DMS153 (cell line): ENCODE measurements around the gene SSH2.

Source experiments
- DNase-seq: peaks from one replicate; lab custom pipeline; 2025; lab: John Stamatoyannopoulos, UW

The SSH2 gene

DNA sequence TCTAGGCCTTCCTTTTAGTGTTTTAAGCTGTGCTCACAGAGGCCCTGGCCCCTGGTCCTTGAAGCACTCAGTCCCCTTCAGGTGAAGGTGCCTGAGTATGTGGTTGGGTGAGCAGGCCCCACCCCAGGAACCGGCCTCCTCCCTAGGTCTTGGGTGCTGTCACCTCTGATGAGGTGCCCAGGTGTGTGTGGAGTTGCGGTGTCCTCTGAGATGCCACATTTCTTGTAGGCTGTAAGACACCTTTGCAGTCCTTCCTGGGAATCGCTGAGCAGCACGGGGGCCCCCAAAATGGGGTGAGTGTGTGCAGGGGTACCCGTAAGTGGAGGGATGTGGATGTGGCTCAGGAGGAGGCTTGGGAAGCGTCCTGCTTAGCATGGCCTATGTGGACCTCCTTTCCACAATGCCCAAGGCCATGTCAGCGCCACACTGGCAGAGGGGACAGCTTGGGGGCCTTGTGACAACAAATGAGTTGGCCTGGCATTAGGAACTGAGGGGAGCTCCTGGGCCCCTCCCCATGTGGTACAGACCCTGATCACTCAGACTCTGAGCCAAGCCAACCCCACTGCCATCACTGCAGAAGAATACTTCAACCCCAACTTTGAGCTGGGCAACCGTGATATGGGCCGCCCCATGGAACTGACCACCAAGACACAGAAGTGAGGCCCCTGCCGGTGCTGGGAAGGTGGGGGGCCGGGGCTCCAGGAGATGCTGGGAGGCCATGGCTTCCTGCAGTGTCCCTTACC lies 318.5 kb downstream of the SSH2 start:
- no peak for DNase-seq

DNA sequence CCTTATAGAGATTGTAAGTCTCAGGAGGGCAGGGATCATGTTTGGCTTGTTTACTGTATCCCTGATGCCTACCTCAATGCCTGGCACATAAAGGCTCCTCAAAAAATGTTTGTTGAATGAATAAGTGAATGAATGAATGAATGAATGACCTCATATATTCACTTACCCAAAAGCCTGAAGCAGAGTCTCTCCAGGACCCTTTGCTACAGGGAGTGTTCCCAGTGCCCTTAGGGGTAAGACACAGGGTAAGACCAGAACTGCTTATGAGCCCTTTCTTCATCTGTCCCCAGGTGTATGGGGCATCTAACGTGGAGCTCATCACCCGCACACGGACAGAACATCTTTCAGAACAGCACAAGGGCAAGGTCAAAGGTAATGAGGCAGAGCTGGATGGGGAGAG lies 319.6 kb downstream of the SSH2 start:
- DNase-seq = no peak

DNA sequence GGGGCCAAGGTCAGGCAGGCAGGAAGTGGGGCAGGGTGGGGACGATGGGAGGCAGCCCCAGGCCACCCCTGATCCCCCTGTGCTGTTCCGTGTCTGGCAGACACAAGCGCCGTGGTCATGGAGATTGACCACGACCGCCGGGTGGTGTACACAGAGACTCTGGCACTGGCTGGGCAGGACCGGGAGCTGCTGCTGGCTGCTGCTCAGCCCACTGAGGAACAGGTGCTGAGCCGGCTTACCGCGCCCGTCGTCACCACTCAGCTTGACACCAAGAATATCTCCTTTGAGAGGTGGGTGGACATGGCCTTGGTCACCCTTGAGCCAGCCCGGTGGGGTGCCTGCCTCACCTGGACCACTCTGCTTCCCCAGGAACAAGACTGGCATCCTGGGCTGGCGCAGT lies 321.0 kb downstream of the SSH2 start:
- no peak for DNase-seq

DNA sequence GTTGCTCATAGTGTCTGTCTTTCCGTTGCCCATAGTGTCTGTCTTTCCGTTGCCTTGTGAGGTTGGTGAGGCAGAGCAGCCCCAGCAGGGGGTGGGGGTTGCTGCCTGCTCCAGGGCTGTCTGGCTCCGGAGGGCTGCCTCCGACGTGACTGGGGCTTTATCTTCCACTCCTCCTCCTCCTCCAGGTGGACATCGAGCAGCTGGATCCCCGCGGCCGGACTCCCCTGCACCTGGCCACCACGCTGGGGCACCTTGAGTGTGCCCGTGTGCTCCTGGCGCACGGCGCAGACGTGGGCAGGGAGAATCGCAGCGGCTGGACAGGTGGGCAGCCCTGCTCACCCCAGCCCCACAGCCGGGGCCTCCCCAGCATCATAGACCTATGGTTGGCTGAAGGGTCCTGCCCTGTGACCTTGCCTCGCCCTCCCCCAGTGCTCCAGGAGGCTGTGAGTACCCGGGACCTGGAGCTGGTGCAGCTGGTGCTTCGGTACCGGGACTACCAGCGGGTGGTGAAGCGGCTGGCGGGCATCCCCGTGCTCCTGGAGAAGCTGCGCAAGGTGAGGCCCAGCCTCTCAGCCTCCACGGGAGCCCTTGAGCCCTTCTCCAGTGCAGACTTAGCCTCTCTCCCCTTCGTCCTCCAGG lies 322.4 kb downstream of the SSH2 start:
- no peak for DNase-seq

DNA sequence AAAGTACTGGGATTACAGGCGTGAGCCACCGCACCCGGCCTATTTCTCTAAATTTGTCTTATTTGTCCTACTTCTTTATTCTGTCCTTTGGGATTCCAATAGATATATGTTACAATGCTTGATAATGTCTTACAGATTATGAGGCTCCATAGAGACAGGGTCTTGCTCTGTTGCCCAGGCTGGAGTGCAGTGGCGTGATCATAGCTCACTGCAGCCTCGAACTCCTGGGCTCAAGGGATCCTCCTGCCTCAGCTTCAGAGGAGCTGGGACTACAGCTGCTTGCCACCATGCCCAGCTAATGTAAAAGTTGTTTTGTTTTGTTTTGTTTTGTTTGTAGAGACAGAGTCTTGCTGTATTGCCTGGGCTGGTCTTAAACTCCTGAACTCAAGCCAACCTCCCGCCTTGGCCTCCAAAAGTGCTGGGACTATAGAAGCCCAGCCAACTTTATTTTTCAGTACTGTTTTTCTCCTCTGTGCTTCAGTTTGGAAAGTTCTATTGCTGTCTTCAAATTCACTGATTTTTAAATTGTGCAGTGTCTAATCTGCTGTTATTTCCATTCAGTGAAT lies 326.8 kb downstream of the SSH2 start:
- no peak for DNase-seq

DNA sequence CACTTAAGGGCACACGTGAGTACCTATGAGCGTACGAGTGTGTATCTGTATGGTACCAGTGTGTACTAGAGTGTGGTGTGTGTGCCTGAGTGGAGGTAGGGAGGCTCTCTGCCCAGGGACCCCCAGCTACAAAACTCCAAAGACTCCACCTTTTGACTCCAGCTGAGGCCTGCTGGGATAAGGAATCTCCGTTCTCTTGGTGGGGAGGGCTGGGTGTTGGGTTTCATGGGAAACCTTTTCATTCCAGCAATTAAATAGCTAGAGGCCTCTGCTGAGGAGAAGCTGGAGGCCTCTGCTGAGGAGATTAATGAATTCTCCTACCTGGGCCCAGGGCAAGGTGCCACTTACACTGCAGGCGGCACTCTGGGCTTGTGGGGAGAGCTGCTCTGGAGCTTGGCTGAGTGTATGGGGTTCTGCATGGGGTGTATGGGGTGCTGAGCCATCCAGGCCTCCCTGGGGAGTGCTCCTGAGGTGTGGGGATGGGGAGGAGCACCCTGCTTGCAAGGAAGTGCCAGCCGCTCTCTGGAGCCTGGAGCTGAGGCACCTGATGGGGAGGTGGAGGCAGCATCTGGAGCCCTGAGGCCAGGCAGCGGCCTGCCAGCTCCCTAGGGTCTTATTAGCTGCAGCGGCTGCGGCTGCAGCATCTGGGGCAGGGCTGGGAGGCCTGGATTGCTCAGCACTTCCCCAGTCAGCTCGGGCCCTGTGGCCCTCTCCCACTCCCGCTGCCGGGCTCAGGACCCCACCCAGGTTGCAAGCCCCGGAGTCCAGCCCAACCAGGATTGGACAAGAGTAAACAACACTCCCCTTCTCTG lies 332.5 kb downstream of the SSH2 start:
- no peak for DNase-seq

DNA sequence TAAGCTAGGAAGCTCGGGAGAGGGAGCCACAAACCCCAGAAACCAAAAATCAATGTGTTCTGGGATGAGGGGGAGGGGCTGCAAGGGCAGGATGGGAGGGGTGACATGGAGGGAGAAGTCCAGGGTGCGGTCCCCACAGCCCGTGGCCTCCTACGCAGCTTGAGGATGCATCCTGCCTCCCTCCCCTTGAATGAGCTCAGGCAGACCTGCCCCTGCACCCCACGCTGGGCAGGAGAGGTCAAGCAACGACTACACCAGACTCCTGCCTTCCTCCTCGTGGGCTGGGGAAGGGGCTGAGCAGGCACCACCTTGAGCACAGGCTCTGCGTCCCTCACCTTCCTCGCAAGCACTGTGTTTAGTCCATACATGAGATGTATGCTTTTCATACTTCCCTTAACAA lies 333.2 kb downstream of the SSH2 start:
- no peak for DNase-seq

DNA sequence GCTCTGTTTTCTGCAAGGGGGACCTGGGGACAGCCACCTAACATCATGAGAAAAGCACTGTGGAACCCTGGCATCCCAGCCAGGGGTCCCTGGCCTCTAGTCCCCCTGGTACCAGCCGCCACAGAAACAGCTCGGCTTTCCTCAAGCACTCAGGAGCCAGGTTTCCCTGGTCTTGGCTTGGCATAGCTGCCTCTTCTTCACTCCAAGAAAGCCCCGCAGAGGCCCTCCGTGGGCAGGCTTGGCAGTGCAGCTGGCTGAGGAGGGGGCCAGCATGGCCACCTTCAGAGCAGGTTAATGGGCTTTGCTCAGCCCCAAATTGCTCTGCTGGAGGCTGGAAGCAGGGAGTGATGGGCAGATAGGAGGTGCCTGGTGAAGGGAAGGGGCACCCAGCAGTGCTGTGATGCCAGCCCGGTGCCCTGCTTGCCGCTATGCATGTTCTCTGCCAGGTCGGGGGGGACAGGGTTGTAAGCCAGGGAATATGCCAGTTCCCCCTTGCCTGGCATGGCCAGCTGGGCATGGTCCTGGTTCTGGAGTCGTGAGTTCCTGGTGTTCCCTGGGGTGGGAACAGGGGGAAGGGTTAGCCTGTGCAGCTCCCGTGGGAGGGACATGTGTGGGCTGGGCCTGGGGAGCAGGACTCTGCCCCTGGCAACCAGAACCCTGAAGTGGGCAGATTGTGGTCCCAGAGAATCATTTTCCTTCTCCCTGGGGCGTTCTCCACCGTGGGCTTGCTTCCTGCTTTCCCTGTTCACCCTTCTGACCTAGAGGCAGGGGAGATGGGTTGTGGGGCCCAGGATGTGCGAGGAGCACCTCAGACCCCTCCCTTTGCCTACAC lies 333.9 kb downstream of the SSH2 start:
- no peak for DNase-seq

DNA sequence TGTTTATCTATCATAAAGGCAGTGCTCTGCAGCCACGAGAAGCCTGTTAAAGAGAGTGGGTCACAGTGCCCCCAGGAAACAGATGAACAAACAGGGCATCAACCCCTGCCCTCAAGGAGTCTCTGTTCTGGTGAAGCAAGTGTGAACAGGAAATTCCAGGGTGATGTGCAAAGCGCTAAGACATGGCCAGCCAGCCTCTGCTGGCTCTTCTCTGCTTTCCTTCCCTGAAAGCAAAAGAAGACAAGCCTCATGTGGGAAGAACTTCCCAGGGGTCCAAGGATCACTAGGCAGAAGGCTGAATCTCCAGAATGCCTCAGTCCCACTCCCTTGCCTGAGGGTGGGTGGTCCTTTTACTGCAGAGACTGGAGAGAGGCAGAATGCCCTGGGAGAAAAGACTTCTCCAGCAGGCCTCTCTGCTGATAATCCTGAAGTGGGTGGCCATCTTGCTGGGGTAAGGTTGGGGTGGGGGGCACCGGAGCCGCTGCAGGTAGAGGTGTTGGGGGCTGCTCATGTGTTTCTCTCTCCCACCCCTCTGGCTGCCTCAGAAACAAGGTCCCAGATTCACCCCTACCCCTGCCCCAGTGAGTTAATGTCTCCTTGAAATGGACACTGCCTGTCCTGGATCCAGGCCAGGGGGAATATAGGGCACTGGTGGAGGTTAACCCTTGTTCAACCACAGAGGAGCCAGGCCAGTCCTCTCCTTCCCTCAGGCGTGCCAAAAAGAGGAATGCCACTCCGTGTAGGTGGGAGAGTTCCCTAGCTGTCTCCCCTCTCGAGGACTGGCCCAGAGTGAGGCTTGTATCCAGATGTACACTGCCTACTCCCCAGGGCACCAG lies 334.7 kb downstream of the SSH2 start:
- DNase-seq = no peak

DNA sequence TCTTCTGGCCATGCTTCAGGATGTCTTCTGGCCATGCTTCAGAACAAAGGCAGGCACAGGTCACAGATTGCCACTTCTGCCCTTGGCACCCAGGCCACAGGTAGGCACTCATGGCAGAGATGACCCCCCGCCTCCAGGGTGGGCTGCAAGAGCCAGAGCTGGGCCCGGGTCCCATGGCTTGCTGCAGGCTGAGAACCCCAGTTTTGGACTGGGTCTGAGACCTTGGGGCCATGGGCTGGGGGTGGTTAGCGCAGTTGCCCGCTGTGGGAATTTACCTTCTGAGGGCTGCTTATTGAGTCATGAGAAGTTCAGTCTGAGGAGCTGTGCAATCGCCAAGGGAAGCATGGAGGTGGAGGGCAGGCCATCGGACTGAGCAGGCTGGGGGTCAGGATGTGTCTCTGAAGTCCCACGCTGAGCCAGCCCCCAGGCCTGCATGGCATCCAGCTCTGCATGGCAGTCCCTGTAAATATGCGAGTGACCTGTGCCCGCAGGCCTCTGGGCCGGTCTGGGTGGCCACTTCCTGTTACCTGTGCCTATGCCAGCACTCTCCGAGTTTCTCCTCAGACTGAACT lies 335.4 kb downstream of the SSH2 start:
- no peak for DNase-seq

DNA sequence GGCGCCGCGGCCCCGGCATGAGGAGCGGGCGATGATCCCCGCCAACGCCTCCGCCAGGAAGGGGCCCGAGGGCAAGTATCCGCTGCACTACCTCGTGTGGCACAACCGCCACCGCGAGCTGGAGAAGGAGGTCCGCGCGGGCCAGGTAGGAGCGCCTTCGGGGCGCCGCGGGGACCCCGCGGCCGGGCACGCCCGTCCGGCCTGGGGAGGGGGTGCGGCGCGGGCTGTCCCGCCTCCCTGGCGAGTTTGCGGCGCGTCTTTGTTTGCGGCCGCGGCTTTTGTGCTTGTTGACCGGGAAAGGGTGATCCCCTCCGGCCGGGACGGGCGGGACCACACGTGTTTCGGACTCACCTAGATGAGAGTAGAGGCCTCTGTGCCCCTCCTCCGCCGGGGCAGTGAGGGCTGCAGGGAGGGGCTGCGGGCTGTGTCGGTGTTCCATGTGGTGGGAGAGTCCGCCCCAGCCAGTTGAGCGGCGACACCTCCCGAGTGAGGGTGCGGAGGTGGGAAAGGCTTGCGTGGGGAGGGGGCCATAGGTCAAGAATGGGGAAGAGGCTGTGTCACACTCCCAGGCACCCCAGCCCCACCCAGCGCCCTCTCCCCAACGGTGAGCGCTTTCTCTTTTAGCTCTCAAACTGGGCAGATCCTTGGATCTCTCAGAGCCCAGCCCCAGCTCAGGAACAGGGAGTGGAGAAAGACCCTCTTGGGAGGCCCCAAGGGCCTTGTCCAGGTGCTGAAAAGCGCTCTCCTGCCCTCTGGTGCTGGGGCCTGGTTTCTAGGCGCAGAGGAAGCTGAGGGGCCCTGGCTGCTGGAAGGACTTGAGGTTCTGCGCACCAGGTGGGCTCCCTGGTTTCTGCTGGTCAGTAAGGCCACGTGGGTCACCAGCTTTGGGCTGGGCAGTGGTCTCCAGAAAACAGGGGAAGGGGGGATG lies 336.2 kb downstream of the SSH2 start:
- DNase-seq = no peak

DNA sequence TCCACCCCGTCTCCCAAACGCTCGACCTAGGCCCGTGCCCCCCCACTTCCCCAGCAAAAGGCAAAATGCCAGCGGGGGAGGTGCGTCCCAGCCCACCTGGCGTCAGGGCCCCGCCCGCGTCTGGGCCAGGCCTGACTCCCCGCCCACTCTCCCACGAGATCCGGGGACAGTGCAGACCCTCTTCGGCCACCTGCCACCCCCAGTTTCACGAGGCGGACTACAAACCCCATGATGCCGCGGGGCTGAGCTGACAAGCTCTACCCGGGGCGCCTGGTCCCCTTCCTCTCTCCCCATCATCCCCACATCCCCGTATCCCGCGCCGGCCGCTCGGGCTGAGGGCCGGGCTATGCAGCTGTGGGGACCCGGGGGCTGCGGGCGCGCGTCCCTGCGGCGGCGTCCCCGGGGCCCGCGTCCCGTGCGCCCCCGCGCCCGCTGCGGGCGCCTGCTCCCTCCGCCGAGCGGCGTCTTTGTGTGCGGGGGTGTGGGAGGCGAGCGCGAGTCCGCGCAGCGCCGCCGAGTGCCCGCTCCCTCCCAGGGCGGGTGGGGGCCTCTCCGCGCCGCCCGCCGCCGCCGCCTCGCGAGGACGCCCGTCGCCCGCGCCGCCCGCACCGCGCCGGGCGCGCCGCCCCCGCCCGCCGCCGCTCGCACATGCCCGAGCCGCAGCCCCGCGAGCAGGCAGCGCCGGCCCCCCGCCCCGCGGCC lies 337.0 kb downstream of the SSH2 start, which contains the start of gene ANKRD13B:
Gene ANKRD13B (plus strand): TSS at position 283 of the 702 bp plus-strand sequence. CDS start 490 bp downstream, outside the sequence.
- peak; percentile 24 for DNase-seq

DNA sequence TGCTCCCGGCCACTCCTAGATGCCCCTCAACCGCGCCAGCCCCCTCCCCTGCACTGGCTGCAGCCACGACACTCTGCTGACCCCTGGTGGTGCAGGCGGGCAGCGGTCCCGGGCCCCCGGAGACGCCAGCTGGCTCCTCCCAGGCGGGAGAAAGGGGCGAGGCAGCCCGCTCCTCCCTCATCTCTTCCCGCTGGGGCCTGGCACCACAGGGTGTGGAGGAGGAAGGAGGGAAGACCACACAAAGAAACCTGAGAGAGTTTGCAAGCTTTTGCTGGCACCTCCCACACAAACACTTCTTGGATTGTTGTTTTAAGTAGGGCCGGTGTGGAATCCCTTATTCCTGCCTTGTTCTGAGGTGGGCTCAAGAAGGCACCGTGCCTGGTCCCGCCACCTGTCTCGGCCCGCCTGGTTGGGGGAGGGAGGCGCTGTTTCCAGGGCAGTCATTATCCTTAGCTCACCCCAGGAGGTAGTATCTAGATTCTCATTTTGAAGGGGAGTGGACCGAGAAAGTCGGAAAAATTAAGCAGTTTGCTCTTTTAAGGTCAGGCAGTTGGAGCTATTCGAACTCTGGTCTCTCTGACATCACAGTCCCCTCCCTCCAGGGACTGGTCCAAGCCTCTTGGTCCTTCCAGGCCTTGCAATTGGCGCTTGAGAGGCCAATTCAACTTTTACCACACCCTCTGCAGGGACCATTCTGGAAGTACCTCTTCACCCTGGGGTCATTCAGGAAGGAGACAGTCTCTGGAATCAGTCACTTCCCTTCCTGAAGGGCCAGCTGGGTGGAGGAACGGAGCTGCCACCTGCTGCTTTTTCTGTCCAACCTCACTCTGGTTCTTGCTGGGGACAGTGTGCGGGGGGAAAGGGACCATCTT lies 338.1 kb downstream of the SSH2 start:
- peak; percentile 89 for DNase-seq

DNA sequence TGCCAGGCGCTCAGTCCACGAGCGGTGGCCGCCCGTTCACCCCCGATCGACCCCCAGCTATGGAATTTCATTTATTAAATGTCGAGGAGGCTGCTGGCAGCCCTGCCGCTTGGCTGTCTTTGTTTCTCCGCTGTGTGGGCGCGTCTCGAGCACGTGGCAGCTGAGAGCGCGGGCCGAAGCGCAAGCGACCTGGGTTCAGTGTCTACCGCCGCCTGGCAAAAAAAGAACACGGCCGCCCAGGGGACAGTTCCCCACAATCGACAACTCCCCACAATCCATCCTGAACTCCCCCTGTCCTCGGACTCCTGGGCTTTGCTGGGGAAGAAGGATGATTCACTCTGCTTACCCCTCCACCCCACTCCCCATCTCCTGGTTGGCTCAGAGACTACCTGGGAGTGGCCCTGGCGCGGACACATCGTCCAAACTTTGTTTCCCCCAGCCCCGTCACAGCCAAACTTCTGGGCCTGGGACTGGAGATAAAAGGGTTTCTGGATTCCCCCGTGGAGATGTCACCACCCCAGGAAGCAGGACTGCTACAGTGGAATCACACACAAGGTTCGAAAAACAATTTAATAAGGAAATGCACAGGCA lies 338.8 kb downstream of the SSH2 start:
- peak; percentile 70 for DNase-seq

DNA sequence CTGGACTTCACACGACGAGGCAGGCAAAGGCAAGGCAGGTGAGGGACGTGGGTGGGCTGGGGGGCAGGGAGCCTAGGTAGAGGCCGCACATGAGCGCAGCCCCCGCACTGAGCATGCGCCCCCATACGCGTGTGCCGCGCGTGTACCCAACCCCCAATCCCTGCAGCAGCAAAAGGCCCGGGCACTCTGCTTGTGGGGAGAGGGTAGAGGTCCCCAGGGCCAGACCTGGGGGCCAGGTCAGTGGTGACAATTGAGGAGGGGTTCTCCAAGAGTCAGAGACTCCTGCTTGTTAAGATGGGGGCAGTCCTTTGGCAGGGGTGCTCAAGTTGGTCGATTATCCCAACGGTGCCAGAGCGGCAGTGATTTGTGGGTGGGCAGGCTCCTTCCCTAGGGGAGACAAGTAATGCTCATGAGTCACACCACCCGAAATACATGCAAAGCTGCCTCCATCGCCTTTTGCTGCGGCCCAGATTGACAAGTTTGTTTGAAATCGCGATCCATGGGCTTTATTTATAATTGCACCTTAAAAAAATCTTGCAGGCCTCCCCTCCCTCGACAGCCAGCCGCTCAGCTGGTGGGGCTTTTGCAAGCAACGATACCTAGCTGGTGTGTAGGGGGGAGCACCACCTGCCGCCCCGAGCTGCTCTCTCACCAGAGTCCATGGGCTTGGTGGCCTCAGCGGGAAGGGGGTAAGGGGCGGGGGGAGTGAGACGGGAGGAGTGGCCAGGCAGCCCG lies 339.4 kb downstream of the SSH2 start:
- no peak for DNase-seq
